ENCODE data around the gene ELMO1.

- TF ChIP-seq POLR2A (IDR thresholded peaks at IDR 0.05; ENCODE audit: low read length) (no peak), GATA1 (IDR thresholded peaks at IDR 0.05; ENCODE audit: low read depth, low read length) (no peak)
Observed at GRCh38 chr7:36884351-36884750, 564.3 kb downstream of the ELMO1 start.
